HG02981 (cell line): ENCODE results near the gene PHF12.

Source experiments
- ATAC-seq: cut with Tn5 transposase; IDR thresholded peaks from one replicate; pipeline ENCODE4 v1.9.1; 2021; ENCODE audit warnings: mild to moderate bottlenecking, moderate library complexity; ENCODE audit not compliant: unreplicated experiment

The PHF12 gene

DNA sequence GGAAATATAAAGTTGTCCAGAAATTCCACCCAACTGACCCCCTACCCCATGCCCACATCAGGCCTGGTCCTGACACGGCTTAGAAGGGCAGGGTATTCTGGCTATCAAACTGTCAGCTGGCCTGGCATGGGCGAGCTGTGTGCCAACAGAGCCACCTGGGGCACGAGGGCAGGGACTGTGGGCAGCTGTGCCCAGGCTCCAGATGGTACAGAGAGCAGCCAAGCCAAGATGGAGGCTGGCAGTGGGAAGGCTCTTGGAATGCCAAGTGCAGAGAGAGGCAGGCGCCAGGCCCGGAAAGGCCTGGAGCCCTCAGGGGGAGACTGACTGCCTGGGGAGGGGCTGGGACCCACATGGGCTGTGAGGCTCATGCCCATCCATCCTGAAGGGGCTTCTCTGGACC, 24.3 kb upstream of the PHF12 start:
- ATAC-seq, result no peak

- ATAC-seq, result no peak
These were observed 23.7 kb upstream of the PHF12 start for GRCh38 chr17:28975031-28975430.

DNA sequence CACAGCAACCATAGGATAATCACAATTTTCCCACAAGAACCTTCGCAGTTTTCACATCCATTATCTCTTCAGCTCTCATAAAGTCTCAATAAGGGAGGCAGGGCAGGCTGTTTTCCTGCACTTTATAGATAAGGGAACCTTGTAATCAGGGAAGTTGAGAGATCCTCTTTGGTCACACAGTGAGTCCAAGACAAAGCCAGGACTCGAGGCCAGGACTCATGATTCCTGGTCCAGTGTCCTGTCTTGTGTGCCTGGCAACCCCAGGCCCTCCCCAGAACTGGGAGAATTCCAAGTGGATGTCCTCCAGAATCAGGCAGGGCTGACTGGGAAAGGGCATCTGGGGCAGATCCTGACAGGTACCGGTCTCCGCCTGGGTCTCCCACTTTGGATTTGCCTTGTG, 23.1 kb upstream of the PHF12 start:
- no peak for ATAC-seq

DNA sequence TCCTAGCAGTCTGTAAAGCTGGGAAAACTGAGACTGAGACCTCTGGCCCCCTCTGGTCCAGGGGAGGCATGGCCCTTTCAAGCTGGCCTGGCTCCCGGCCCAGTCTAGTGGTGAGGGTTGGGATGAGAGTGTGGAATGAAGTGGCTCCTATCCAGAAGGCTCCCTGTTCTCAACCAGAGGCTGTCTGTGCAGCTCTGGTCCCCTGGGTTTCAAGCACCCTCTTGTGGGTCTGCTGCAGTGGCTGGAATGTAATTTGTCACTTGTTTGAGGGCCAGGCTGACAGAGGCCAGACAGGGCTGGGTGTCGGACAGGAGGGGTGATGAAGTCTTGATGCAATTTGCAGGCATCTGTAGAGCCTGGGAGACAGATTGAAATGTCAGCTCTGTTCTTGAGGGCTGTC, 22.1 kb upstream of the PHF12 start:
- ATAC-seq, result no peak

DNA sequence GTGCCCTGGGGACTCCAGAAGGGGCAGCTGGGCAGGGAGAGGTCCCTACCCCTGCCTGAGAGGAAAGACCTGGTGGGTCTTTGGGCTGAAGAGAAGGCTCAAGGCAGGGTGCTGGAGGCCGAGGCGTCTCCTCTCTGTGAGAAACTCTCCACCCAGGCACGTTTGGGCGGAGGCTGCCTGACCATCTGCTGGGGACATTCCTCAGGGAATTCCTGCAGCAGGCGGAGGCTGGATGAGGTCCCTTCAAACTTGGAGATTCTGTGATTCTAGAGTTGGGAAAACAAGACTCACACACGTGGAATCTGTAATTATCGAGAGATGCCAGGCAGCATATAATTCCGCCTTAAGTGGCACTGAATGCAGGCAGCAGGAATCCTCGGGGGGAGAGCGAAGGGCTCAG, 21.1 kb upstream of the PHF12 start:
- ATAC-seq, result no peak

GRCh38 chr17:28970879-28971278, 19.6 kb upstream of the PHF12 start:
- no peak for ATAC-seq

DNA sequence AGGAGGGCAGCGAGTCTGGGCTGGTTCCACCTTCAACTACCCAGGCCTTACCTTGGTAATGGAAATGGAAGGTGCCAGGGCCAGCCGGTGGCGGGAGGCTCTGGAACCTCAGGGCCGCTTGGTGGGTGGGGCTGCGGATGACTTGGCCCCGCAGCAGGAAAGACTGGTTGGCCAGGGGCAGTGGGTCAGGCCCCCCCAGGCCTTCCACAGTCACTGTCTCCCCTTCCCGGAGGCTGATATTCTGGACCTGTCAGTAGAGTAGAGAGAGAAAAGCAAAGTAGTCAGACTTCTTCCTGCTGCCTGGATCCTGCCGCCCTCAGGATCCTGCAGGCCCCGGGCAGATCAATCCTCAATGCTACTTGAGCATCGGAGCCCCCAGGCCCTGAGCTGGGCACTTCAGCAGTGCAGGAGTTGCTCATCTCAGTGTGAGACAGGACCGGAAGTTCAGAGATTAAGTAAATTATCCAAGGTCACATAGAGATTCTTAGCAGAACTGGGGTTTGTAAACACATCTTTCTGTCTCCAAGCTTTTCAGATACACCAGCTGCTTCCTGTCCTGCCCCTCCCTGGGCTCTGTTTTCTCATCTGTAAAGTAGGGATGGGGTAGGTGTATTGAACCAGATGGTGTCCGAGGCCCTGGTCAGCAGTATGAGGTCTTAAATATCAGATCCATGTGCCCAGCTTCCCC, 18.5 kb upstream of the PHF12 start:
- no peak for ATAC-seq

GRCh38 chr17:28968914-28969295, 17.6 kb upstream of the PHF12 start:
- no peak for ATAC-seq

DNA sequence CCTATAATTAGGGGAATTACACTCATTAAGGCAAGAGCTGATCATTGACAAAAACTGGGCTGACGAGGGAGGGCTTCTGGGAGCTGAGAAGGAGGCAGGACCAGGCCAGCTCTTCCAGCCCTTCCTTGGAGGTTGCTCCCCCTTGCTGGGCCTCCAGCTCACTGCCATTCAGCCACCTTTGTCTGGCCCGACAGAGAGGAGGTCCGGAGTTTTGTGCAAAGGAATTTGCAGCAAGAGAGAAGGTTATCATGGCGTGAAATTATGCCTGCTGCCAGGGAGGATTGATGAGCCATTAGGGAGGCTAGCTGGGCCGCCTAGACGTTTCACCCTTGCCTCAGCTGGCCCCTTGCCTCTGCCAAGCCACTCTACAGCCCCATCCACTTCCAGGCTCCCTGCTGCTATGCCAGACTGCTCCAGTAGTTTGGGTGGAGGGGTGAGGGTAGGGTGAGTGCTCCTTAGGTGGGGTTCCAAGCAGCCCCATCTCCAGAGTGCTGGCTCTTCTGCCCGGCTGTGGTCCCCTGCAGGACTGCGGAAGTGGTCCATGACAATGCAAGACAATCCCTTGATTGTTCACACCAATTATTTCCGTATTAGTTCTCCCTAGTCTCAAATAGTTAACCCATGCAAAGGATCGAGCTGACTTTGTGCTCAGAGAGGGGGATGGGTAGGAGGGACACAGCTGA, 17.1 kb upstream of the PHF12 start:
- no peak for ATAC-seq

- ATAC-seq, result no peak
These were observed 16.2 kb upstream of the PHF12 start for GRCh38 chr17:28967221-28968135.

GRCh38 chr17:28963841-28964240, 12.5 kb upstream of the PHF12 start:
- ATAC-seq, result no peak

DNA sequence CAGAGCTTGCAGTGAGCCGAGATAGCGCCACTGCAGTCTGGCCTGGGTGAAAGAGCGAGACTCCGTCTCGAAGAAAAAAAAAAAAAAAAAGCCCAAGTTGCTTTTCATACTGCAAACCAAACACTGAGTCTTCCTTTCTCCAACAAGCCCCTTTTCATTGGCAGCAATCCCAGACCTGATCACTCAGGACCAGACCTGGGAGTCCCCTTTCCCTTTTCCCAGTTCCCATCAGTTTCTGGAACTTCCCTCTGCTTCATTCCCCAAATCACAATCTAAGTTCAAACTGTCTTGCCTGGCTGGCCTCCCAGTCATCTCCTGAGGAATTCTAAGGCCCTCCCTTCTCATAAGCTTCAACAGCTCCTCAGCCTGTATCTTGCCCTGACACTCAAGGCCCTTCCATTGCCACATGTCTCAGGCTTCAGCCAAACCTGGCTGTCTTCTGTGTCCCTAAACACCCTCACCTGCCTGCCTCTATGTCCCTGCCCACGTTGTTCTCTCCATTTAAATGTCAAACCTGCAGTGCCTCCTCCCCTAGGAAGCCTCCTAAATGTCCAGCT, 11.8 kb upstream of the PHF12 start:
- no peak for ATAC-seq

DNA sequence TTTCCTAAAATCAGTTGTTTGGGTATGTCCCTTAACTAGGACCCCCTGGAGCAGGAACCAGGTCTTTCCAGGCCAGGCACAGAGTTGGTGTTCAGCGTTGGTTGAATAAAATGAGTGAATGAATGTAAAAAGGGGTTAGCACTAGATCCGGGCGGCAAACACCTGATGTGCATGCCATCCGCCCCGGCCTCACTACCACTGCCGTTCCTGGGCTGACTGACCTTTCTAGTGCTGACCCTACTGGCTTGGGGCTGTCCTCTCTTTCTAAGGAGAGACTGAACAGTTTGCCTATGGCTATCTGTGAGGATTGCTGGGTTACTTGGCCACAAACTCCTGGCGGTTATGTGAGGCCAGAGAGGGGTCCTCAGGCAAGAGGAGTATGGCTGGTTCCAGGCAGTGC, 10.1 kb upstream of the PHF12 start:
- ATAC-seq, result no peak

GRCh38 chr17:28960256-28961061, 9.1 kb upstream of the PHF12 start:
- no peak for ATAC-seq

- no peak for ATAC-seq
These were observed 8.2 kb upstream of the PHF12 start for GRCh38 chr17:28959471-28959871.

DNA sequence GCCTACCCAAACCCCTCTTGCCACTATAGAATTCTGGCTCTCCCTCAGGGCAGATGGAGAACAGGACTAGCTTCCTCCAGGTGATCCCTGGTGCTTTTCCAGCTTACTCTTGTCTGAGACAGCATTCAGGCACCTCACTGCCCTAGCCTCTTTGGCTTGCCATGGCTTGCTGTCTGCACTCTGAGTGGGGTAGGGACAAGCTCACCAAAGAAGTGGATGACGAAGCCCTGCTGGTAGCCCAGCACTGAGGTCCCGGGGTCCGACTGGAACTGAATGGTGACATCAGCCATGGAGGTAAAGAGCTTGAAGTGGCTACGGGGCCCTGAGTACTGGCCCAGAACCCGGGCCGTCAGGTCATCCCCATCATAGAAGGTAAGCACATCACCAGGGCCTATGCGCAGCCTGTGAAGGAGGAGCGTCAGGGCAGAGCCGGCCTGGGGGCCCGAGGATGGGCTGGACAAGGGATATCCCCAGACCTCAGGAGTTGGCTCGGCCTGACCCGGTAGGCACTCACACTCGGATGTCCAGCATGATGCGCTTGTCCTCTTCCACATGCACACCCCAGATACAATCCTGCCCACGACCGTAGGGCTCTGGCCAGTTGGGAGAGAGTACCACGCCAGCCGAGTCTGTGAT, 7.6 kb upstream of the PHF12 start:
- no peak for ATAC-seq

DNA sequence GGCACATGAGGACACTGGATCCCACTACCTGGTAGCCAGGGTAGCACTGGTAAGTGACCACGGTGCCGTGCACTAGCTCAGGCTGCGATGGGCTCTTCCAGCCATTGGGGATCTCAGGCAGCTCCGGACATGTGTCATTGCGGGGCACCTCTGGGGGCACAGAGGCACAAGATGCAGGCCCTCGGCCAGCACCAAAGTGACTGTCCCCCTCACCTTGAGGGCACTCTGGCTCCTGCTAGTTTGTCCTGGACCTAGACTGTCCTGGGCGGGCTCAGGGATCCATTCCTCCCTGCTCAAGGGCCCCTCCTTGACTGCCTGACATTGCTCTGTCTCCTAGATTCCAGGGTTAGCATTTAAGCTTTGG, 6.7 kb upstream of the PHF12 start:
- ATAC-seq, result no peak

- no peak for ATAC-seq
These were observed 6.1 kb upstream of the PHF12 start for GRCh38 chr17:28957277-28957991.

GRCh38 chr17:28956861-28957260, 5.5 kb upstream of the PHF12 start:
- no peak for ATAC-seq

DNA sequence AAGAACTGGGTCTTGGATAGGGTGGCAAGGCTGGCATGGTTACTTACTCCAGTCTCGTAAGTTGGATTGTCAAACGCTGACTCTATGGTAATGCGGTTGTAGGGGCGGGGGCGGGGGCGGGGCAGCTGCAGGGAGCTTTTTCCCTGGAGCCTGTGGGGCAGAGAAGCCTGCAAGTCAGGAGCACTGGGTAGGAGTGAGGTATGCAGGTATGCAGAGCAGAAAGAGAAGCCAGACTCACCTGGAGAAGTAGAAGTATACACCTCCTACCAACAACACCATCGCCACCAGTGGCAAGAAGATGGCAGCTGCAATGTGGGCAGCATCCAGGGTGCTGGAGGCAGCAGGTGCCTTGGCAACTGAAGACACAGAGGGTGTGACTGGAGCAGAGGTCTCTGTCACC, 4.8 kb upstream of the PHF12 start:
- no peak for ATAC-seq
